Osteoblast (primary cell): ENCODE results near the gene SYT8. TPM values are rescaled to one million over a fixed set of nuclear protein-coding genes. Genes with fewer than 3 reads are reported as not detected.

Experiments
- DNase-seq: peaks from one replicate; pipeline ENCODE4 v3.0.0; 2011; ENCODE audit warnings: low spot score, mixed read lengths; ENCODE audit not compliant: insufficient read length; ENCODE audit errors: missing footprints
- H2AFZ ChIP-seq: 2 replicates; pipeline ENCODE4 v1.6.0; 2011; ENCODE audit warnings: mild to moderate bottlenecking, low read length
- H3K27ac ChIP-seq: 2 replicates; pipeline ENCODE4 v1.5.1; 2011; ENCODE audit warnings: mild to moderate bottlenecking, low read depth, low read length, moderate library complexity
- H3K27me3 ChIP-seq: 2 replicates; pipeline ENCODE4 v1.6.0; 2012; ENCODE audit warnings: mild to moderate bottlenecking, control low read depth, inconsistent platforms, low read length, moderate library complexity; ENCODE audit not compliant: insufficient read depth
- H3K36me3 ChIP-seq: 2 replicates; pipeline ENCODE4 v1.5.1; 2011; ENCODE audit warnings: mild to moderate bottlenecking, low read length, control low read depth, moderate library complexity; ENCODE audit not compliant: insufficient read depth
- H3K4me1 ChIP-seq: 2 replicates; pipeline ENCODE4 v1.5.1; 2011; ENCODE audit warnings: mild to moderate bottlenecking, low read length, control low read depth, moderate library complexity; ENCODE audit not compliant: insufficient read depth
- H3K4me2 ChIP-seq: 2 replicates; pipeline ENCODE4 v1.6.0; 2011; ENCODE audit warnings: mild to moderate bottlenecking, low read length; ENCODE audit not compliant: insufficient read depth
- H3K4me3 ChIP-seq: fragments of 200-600 bp; sonication (generic); 3 replicates; pipeline ENCODE4 v1.5.1; 2012; ENCODE audit warnings: mild to moderate bottlenecking, low read length, inconsistent platforms; ENCODE audit not compliant: insufficient read depth
- H3K79me2 ChIP-seq: 2 replicates; pipeline ENCODE4 v1.6.0; 2012; ENCODE audit warnings: mild to moderate bottlenecking, low read length, control low read depth, inconsistent platforms; ENCODE audit not compliant: insufficient read depth
- H3K9me3 ChIP-seq: 2 replicates; pipeline ENCODE4 v1.5.1; 2011; ENCODE audit warnings: low read depth, low read length, control low read depth
- H4K20me1 ChIP-seq: 2 replicates; pipeline ENCODE4 v1.6.0; 2012; ENCODE audit warnings: mild to moderate bottlenecking, low read length, control low read depth; ENCODE audit not compliant: insufficient read depth
- total RNA-seq: library from RNA; depleted of rRNA; stranded (reverse); fragments of >200 nt; gene quantifications from 2 replicates; pipeline ENCODE4 v1.2.3, GENCODE V29; 2012
- TF ChIP-seq, protein P1 (sequence below): IDR thresholded peaks from 2 replicates; pipeline ENCODE4 v1.5.1; 2011; ENCODE audit warnings: mild to moderate bottlenecking, low read depth, low read length, moderate library complexity; ENCODE audit errors: extremely low read depth

Gene SYT8
- total RNA-seq, 1 donor, result 0.36 TPM

DNA sequence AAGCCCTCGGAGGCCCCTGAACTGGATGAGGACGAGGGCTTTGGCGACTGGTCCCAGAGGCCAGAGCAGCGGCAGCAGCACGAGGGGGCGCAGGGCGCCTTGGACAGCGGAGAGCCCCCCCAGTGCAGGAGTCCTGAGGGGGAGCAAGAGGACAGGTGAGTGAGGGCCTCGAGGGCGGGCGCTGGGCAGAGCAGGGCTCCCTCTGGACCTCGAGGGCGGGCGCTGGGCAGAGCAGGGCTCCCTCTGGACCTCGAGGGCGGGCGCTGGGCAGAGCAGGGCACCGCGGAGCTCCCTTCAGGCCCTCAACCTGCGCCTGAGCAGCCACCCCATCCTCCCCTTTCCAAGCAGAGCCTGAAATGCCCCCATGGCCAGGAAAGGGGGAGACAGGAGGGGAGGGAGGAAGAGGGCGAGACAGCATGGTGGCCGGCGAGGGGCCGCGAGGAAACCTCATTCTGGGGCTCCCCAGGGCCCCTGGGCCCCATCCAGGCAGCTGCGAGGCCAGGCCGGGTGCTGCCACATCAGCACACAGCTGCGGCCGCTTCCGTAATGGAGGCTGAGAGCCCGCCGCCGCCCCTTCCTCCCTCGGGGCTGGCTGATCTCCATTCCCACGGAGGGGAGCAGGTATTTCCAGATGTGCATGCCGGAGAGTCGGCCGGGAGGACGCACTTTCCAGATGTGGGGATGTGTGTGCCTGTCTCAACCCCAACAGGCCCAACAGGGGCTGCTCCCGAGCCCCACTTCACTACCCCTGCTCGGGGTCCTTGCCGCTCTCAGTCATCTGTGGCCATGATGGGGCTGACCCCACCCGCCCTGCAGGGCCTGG lies 46.9 kb downstream of the SYT8 start:
- DNase-seq, result peak; percentile 89
- peaks cover 12% of the 10 kb centered on the region for H3K36me3 ChIP-seq
- H3K27ac ChIP-seq, result peak overlapping the region; percentile 91

DNA sequence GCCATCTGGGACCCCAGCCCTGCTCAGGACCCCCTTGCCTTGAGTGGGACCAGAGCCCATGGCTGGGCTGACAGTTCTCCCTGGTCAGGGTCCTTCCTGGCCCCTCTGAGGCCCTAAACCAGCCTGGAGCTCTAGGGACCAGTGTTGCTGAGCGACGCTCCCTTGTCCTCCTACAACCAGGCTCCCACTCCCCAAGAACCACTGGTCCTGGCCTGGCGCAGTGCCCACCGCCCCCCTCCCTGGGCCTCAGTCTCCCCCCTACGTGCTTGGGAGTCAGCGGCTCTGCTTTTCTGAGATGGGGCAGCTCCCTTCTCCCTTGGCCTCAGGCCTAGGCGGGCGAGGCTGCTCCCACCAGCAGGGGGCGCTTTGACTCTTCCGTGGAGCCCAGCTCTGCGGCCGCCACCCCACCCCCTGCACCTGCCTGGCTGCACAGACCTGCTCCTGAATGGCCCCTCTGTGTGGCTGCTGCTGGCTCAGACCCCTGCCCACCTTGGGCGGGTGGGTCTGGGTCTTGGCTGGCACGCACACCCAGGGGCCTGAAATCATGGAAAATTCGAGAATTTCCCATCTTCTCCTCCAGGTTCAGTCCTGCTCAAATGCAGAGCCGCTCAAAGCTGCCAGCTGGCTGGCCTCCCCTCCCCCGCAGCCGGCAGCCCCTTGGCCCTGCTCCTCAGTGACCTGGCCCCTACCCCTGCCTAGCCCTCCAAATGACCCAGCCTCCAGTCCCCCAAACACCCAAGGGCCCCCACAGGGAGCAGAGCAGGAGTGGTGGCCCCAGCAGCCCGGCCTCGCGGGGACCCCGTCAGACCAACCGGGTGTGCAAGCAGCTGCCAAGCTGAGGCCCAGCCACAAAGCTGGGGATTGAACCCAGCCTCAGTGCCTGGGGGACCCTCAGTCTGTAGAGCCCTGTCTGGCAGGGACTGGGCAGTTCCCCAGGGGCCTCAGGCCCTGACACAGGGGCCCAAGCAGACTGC lies 47.8 kb downstream of the SYT8 start:
- TF ChIP-seq, protein P1, sequence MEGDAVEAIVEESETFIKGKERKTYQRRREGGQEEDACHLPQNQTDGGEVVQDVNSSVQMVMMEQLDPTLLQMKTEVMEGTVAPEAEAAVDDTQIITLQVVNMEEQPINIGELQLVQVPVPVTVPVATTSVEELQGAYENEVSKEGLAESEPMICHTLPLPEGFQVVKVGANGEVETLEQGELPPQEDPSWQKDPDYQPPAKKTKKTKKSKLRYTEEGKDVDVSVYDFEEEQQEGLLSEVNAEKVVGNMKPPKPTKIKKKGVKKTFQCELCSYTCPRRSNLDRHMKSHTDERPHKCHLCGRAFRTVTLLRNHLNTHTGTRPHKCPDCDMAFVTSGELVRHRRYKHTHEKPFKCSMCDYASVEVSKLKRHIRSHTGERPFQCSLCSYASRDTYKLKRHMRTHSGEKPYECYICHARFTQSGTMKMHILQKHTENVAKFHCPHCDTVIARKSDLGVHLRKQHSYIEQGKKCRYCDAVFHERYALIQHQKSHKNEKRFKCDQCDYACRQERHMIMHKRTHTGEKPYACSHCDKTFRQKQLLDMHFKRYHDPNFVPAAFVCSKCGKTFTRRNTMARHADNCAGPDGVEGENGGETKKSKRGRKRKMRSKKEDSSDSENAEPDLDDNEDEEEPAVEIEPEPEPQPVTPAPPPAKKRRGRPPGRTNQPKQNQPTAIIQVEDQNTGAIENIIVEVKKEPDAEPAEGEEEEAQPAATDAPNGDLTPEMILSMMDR, result peak; percentile 78
- no peaks in the 10 kb centered on the region for H3K27me3 ChIP-seq
- H3K79me2 ChIP-seq, result no peaks in the 10 kb centered on the region
- no peak overlapping the region for H2AFZ ChIP-seq
- peaks cover 12% of the 10 kb centered on the region for H3K4me1 ChIP-seq
- peak; percentile 100 for DNase-seq
- no peak overlapping the region for H3K27ac ChIP-seq
- no peaks in the 10 kb centered on the region for H4K20me1 ChIP-seq
- H3K36me3 ChIP-seq, result peaks cover 12% of the 10 kb centered on the region
- H3K4me2 ChIP-seq, result no peak overlapping the region
- H3K9me3 ChIP-seq, result no peaks in the 10 kb centered on the region
- no peak overlapping the region for H3K4me3 ChIP-seq

More for the DNA sequence above, 46.9 kb downstream of the SYT8 start:
- H3K9me3 ChIP-seq, result no peaks in the 10 kb centered on the region
- no peak overlapping the region for H2AFZ ChIP-seq
- H3K79me2 ChIP-seq, result no peaks in the 10 kb centered on the region
- no peaks in the 10 kb centered on the region for H4K20me1 ChIP-seq
- TF ChIP-seq, protein P1, result no peak
- no peak overlapping the region for H3K4me3 ChIP-seq
- H3K27me3 ChIP-seq, result no peaks in the 10 kb centered on the region
- no peak overlapping the region for H3K4me2 ChIP-seq
- peaks cover 13% of the 10 kb centered on the region for H3K4me1 ChIP-seq

DNA sequence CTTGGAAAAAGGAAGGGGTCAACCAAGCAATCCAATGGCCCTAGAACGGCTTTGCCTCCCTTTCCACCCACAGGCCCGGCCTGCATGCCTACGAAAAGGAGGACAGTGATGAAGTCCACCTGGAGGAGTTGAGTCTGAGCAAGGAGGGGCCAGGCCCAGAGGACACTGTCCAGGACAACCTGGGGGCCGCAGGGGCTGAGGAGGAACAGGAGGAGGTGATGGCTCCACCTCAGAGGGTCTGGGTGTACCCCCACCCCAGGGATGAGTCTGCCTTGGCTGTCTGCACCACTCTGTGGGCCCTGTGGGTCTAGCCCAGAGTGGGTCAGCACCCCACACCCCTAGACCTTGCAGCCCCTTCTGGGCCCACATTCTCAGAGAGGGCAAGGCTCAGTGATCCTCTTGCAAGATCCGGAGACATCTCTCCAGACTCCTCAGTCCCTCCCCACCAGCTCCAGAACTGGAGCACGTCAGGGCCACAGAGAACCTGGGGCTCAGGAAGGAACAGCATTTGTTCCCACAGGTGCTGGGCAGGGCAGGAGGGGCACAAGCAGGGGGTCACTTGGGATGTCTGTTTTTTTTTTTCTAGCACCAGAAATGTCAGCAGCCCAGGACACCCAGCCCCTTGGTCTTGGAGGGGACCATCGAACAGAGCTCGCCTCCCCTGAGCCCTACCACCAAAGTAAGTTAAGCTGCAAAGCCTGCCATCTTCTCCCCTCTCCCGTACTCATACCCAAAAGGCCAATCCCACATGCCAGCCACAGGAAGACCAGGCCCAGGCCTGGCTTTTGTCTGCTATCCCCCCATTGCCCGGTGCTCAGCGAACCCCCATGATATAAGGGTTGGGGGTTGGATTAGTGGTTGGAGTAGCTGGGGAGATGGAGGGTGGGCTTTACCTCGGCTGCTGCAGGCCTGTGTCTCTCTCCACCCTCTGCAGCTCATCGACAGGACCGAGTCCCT lies 48.8 kb downstream of the SYT8 start:
- H3K4me2 ChIP-seq, result no peak overlapping the region
- H2AFZ ChIP-seq, result no peak overlapping the region
- H3K9me3 ChIP-seq, result no peaks in the 10 kb centered on the region
- TF ChIP-seq, protein P1, result no peak
- no peaks in the 10 kb centered on the region for H3K79me2 ChIP-seq
- H3K27me3 ChIP-seq, result no peaks in the 10 kb centered on the region
- no peak overlapping the region for H3K4me3 ChIP-seq
- H3K4me1 ChIP-seq, result peaks cover 12% of the 10 kb centered on the region
- no peaks in the 10 kb centered on the region for H4K20me1 ChIP-seq
- DNase-seq, result peak; percentile 82
- H3K36me3 ChIP-seq, result peaks cover 12% of the 10 kb centered on the region
- no peak overlapping the region for H3K27ac ChIP-seq
